ENCODE results near the gene CEACAM3.

Gene CEACAM3

DNA sequence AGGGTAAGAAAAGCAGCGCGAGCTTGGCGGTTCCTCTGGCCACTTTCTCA is 48.4 kb downstream of the CEACAM3 start, which contains the start of gene DMRTC2:
DMRTC2 (plus strand) TSS at position 42 of the 50 bp plus-strand sequence. CDS start 2,387 bp downstream, outside the sequence.
- Histone ChIP-seq H3K9me3 (ENCODE audit: low read depth, low read length) (no peaks in the 10 kb centered on the region), H3K4me3 (no peak within 1 kb of the TSS), H3K27ac (no peak within 1 kb of the TSS), H3K36me3 (ENCODE audit: insufficient read depth, low read length) (no peaks in the 10 kb centered on the region), H3K9ac (ENCODE audit: insufficient read length) (no peak within 1 kb of the TSS)
- no peak for TF ChIP-seq FOXP2 (optimal IDR thresholded peaks at IDR 0.05; ENCODE audit: control extremely low read depth, extremely low read length, insufficient read depth)
- DNase-seq (ENCODE audit: low read depth, low spot score): no peak

- H3K4me3 ChIP-seq: no peak overlapping the region
- H3K9ac ChIP-seq (ENCODE audit: insufficient read length): no peak overlapping the region
- no peak for DNase-seq (ENCODE audit: low read depth, low spot score)
- no peak for TF ChIP-seq EZH2 (IDR thresholded peaks at IDR 0.05)
- TF ChIP-seq FOXP2 (optimal IDR thresholded peaks at IDR 0.05; ENCODE audit: control extremely low read depth, extremely low read length, insufficient read depth): no peak
- no peak for TF ChIP-seq POLR2AphosphoS5 (IDR thresholded peaks at IDR 0.05; ENCODE audit: borderline replicate concordance, low read depth, low read length)
- H3K36me3 ChIP-seq (ENCODE audit: insufficient read depth, low read length): no peaks in the 10 kb centered on the region
- H3K27ac ChIP-seq: no peak overlapping the region
- no peaks in the 10 kb centered on the region for H3K9me3 ChIP-seq (ENCODE audit: low read depth, low read length)
Observed at GRCh38 chr19:41845051-41845590, 48.7 kb downstream of the CEACAM3 start.

DNA sequence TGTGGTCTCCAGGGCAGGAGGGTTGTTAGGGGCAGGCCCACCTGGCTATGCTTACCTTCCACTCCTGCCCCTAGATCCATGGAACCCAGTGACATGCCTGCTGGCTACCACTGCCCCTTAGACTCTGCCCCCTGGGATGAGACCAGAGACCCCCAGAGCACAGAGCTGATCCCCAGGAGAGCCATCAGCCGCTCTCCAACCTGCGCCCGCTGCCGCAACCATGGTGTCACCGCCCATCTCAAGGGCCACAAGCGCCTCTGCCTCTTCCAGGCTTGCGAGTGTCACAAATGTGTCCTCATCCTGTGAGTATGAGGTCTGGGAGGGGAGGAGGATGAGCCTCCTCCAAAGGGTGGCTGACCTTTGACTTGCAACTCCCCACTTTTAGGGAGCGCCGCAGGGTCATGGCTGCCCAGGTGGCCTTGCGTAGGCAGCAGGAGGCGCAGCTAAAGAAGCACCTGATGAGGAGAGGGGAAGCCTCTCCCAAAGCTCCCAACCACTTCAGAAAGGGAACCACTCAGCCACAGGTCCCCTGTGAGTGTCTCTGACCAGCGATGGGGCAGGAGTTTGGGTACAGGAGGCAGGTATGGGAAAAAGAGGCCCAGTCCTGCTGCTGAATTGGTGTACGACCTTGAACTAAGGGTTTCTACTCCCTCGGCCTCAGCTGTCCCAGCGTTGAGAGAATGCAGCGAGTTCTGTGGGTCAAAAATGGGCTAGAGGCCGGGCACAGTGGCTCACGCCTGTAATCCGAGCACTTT is 51.1 kb downstream of the CEACAM3 start:
- Histone ChIP-seq H3K4me3 (no peak overlapping the region), H3K27ac (no peak overlapping the region), H3K9me3 (ENCODE audit: low read depth, low read length) (no peaks in the 10 kb centered on the region), H3K36me3 (ENCODE audit: insufficient read depth, low read length) (no peaks in the 10 kb centered on the region), H3K9ac (ENCODE audit: insufficient read length) (no peak overlapping the region)
- DNase-seq (ENCODE audit: low read depth, low spot score): no peak
- TF ChIP-seq POLR2AphosphoS5 (IDR thresholded peaks at IDR 0.05; ENCODE audit: borderline replicate concordance, low read depth, low read length): no peak
- TF ChIP-seq EZH2 (IDR thresholded peaks at IDR 0.05): no peak
- TF ChIP-seq FOXP2 (optimal IDR thresholded peaks at IDR 0.05; ENCODE audit: control extremely low read depth, extremely low read length, insufficient read depth): no peak

GRCh38 chr19:41848666-41849065 is 52.3 kb downstream of the CEACAM3 start:
- no peak for DNase-seq (ENCODE audit: low read depth, low spot score)
- TF ChIP-seq POLR2AphosphoS5 (IDR thresholded peaks at IDR 0.05; ENCODE audit: borderline replicate concordance, low read depth, low read length) (no peak), FOXP2 (optimal IDR thresholded peaks at IDR 0.05; ENCODE audit: control extremely low read depth, extremely low read length, insufficient read depth) (no peak)
- H3K9ac ChIP-seq (ENCODE audit: insufficient read length): no peak overlapping the region
- no peak overlapping the region for H3K27ac ChIP-seq
- no peaks in the 10 kb centered on the region for H3K36me3 ChIP-seq (ENCODE audit: insufficient read depth, low read length)
- no peaks in the 10 kb centered on the region for H3K9me3 ChIP-seq (ENCODE audit: low read depth, low read length)
- no peak overlapping the region for H3K4me3 ChIP-seq

DNA sequence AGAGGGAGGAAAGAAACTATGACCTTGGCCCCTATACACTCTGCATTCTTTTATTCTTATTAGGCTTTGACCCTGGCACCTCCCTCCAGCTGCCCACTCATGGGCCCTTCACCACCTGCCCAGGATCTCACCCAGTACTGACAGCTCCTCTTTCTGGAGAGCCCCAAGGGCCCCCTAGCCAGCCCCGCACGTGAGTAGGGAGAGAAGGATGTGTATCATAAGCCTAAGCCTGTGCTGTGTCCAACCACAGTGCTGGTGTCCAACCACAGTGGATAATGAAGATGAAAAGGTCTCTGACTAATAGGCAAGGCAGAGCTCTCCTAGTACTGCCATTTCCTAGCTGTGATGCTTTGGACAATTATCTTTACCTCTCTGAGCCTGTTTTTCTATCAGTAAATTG is 52.7 kb downstream of the CEACAM3 start:
- no peaks in the 10 kb centered on the region for H3K9me3 ChIP-seq (ENCODE audit: low read depth, low read length)
- H3K4me3 ChIP-seq: no peak overlapping the region
- no peak overlapping the region for H3K9ac ChIP-seq (ENCODE audit: insufficient read length)
- DNase-seq (ENCODE audit: low read depth, low spot score): no peak
- TF ChIP-seq POLR2AphosphoS5 (IDR thresholded peaks at IDR 0.05; ENCODE audit: borderline replicate concordance, low read depth, low read length): no peak
- TF ChIP-seq FOXP2 (optimal IDR thresholded peaks at IDR 0.05; ENCODE audit: control extremely low read depth, extremely low read length, insufficient read depth): no peak
- no peaks in the 10 kb centered on the region for H3K36me3 ChIP-seq (ENCODE audit: insufficient read depth, low read length)
- H3K27ac ChIP-seq: no peak overlapping the region

- Histone ChIP-seq H3K9me3 (ENCODE audit: low read depth, low read length) (no peaks in the 10 kb centered on the region), H3K4me3 (no peak overlapping the region)
Observed at GRCh38 chr19:41850381-41850780, 54.0 kb downstream of the CEACAM3 start.

DNA sequence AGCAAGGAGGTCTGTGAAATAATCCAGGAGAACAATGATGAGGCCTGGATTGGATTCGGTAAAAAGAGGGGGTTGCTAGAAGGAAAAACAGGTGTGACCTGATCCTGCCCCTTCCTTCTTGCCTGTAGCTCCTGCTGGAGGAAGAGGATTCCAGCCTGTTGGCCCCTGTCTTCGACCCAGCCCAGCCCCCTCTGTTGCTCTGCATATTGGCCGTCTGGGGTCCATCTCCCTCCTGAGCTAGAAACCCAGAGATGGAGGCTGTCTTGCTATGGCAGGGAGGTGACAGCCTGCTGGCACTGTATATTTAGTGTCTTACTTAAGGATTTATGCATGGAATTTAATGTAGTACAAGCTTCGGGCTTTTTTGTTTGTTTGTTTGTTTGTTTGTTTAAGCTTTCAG is 55.1 kb downstream of the CEACAM3 start:
- Histone ChIP-seq H3K9me3 (ENCODE audit: low read depth, low read length) (no peaks in the 10 kb centered on the region), H3K36me3 (ENCODE audit: insufficient read depth, low read length) (no peaks in the 10 kb centered on the region), H3K27ac (no peak overlapping the region), H3K4me3 (no peak overlapping the region), H3K9ac (ENCODE audit: insufficient read length) (no peak overlapping the region)
- TF ChIP-seq POLR2AphosphoS5 (IDR thresholded peaks at IDR 0.05; ENCODE audit: borderline replicate concordance, low read depth, low read length) (no peak), FOXP2 (optimal IDR thresholded peaks at IDR 0.05; ENCODE audit: control extremely low read depth, extremely low read length, insufficient read depth) (no peak)
- DNase-seq (ENCODE audit: low read depth, low spot score): no peak

More at GRCh38 chr19:41850381-41850780, 54.0 kb downstream of the CEACAM3 start:
- Histone ChIP-seq H3K27ac (no peak overlapping the region), H3K9ac (ENCODE audit: insufficient read length) (no peak overlapping the region), H3K36me3 (ENCODE audit: insufficient read depth, low read length) (no peaks in the 10 kb centered on the region)
- DNase-seq (ENCODE audit: low read depth, low spot score): no peak
- TF ChIP-seq POLR2AphosphoS5 (IDR thresholded peaks at IDR 0.05; ENCODE audit: borderline replicate concordance, low read depth, low read length): no peak
- TF ChIP-seq FOXP2 (optimal IDR thresholded peaks at IDR 0.05; ENCODE audit: control extremely low read depth, extremely low read length, insufficient read depth): no peak
- no peak for TF ChIP-seq EZH2 (IDR thresholded peaks at IDR 0.05)

- Histone ChIP-seq H3K36me3 (ENCODE audit: insufficient read depth, low read length) (no peaks in the 10 kb centered on the region), H3K27ac (no peak overlapping the region), H3K4me3 (no peak overlapping the region), H3K9me3 (ENCODE audit: low read depth, low read length) (no peaks in the 10 kb centered on the region), H3K9ac (ENCODE audit: insufficient read length) (no peak overlapping the region)
- DNase-seq (ENCODE audit: low read depth, low spot score): no peak
- no peak for TF ChIP-seq EZH2 (IDR thresholded peaks at IDR 0.05)
- no peak for TF ChIP-seq FOXP2 (optimal IDR thresholded peaks at IDR 0.05; ENCODE audit: control extremely low read depth, extremely low read length, insufficient read depth)
- no peak for TF ChIP-seq POLR2AphosphoS5 (IDR thresholded peaks at IDR 0.05; ENCODE audit: borderline replicate concordance, low read depth, low read length)
Observed at GRCh38 chr19:41853344-41853743, 57.0 kb downstream of the CEACAM3 start.

- H3K4me3 ChIP-seq: no peak overlapping the region
- H3K9me3 ChIP-seq (ENCODE audit: low read depth, low read length): no peaks in the 10 kb centered on the region
- DNase-seq (ENCODE audit: low read depth, low spot score): no peak
- H3K9ac ChIP-seq (ENCODE audit: insufficient read length): no peak overlapping the region
- H3K27ac ChIP-seq: no peak overlapping the region
- no peak for TF ChIP-seq FOXP2 (optimal IDR thresholded peaks at IDR 0.05; ENCODE audit: control extremely low read depth, extremely low read length, insufficient read depth)
- no peaks in the 10 kb centered on the region for H3K36me3 ChIP-seq (ENCODE audit: insufficient read depth, low read length)
Observed at GRCh38 chr19:41853768-41854167, 57.4 kb downstream of the CEACAM3 start.

All from SK-N-MC (cell line).